Measurements from ENCODE around the gene SGMS1.

DNA sequence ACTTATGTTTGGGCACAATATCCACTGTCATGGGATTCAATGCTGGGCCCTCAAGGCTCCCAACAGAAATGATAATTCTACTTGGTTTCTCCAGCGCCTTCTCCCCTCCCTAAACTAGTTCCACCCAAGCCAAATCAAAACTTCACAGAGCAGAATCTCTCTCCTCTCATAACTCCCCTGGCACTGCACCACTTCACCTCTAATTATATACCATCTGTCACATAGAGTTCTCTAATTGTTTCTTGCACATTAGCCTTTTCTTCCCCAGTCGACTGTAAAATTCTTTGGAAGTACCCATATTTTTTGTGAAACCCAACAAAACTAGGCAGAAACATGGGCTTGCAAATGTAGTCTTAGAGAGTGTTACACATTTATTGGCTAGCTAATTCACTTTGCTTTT, 8.1 kb downstream of the SGMS1 start:
- TF ChIP-seq, protein P1, sequence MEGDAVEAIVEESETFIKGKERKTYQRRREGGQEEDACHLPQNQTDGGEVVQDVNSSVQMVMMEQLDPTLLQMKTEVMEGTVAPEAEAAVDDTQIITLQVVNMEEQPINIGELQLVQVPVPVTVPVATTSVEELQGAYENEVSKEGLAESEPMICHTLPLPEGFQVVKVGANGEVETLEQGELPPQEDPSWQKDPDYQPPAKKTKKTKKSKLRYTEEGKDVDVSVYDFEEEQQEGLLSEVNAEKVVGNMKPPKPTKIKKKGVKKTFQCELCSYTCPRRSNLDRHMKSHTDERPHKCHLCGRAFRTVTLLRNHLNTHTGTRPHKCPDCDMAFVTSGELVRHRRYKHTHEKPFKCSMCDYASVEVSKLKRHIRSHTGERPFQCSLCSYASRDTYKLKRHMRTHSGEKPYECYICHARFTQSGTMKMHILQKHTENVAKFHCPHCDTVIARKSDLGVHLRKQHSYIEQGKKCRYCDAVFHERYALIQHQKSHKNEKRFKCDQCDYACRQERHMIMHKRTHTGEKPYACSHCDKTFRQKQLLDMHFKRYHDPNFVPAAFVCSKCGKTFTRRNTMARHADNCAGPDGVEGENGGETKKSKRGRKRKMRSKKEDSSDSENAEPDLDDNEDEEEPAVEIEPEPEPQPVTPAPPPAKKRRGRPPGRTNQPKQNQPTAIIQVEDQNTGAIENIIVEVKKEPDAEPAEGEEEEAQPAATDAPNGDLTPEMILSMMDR (IDR thresholded peaks at IDR 0.05) = no peak
- no peak for TF ChIP-seq POLR2A (IDR thresholded peaks at IDR 0.05)
